HG02610 (cell line): ENCODE results near the gene PSMA3.
A peak's percentile ranks its signal among the peaks of the same experiment; 100 is the strongest.
"Not testable (repeated sequence)": the region's sequence is repeated elsewhere in the genome, so short reads cannot be mapped to it uniquely, and the experiment has no call there.

ENCODE experiments used
- ATAC-seq: cut with Tn5 transposase; IDR thresholded peaks from one replicate; pipeline ENCODE4 v1.9.1; 2021; ENCODE audit warnings: mild to moderate bottlenecking, moderate library complexity; ENCODE audit not compliant: unreplicated experiment

PSMA3 gene

DNA sequence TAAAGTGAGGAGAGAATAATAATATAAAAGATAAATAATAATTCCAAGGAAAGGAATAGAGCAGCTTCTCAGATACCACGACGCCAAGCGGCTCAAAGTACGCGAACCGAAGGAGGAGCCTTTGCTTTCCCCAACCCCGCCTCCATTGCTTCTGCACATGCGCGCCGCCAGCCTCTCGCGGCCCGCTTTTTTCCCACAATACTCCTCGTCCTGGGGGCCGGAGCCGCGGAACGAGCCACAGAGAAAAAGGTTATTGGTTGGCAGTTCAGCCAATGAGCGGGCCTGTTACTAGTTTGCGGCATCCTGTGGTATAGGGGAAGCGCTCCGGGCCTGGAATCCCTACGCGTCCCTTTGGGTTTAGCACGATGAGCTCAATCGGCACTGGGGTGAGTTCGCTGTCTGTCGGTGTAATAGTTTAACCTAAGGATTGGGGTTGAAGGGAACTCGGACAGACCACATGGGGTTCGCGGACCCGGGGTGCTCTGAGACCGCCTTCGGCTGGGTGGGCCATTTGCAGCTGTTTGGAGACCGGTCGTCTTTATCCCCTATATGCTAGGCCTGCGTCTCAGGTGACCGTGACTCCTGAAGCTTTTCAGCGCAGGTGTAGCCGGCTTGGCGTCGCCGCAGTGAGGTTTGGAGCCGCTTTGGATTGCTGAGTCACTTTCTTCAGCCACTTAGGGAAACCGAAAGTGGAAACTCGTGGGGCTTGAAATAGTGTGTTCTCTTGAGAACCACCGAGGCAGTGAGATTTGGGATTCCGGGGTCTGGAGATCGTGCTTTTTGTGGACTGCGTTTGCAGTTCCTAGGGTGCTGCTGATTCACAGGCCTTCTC lies at the start of gene PSMA3:
PSMA3 (plus strand) TSS at position 288 of the 832 bp plus-strand sequence; CDS start at position 366, 78 bp downstream.
- peak; percentile 93 for ATAC-seq

DNA sequence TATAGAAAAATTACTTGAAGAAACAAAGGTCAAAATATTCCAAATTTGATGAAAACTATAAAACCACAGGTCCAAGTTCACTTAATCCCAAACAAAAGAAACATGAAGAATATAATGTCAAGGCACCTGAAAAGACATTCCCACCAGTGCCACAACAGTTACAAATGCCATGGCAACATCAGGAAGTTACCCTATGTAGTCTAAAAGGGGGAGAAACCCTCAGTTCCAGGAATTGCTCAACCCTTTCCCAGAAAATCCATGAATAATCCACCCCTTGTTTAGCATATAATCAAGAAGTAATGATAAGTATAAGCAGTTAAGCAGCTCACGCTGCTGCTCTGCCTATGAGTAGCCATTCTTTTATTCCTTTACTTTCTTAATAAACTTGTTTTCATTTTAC lies 48.4 kb upstream of the PSMA3 start:
- no peak for ATAC-seq

DNA sequence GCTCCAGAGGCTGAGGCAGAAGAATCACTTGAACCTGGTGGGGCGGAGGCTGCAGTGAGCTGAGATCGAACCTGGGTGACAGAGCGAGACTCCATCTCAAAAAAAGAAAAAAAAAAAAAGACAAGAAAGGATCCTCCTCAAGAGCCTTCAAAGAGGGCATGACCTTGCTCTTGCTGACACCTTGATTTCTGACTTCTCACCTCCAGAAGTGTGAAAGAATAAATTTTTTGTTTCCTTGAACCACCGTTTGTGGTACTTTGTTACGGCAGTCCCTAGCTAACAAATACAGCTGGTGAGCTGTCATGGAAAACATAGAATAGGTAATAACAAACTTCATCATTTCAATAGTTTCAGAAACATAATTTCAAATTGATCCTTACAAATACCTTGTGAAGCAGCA lies 46.6 kb upstream of the PSMA3 start:
- no peak for ATAC-seq

GRCh38 chr14:58199726-58200479 lies 44.7 kb upstream of the PSMA3 start, which contains the start of gene ACTR10:
Gene ACTR10 (plus strand): TSS chr14:58200149. CDS start chr14:58200218, 69 bp downstream.
- peak; percentile 95 for ATAC-seq

DNA sequence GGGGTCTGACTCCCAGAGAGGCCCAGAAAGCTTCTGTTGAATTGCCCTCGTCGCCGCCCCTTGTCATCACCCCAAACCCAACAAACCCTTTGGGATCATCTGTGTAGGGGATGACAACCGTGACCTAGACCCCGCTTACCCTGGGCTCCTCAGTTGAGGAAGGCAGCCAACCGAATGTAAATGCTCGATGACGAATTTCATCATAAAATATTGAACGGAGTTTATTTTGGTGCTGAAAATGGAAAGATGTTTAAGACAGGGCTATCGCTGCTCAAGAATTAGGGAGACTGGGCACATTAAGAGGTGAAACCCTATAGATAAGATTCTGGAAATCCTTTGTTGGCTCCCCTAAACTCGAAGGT lies 44.2 kb upstream of the PSMA3 start:
- ATAC-seq: peak; percentile 2

GRCh38 chr14:58200846-58201245 lies 43.8 kb upstream of the PSMA3 start:
- no peak for ATAC-seq

GRCh38 chr14:58213176-58213575 lies 31.5 kb upstream of the PSMA3 start:
- no peak for ATAC-seq

- no peak for ATAC-seq
Measured at GRCh38 chr14:58215191-58215914, 29.3 kb upstream of the PSMA3 start.

- ATAC-seq: no peak
Measured at GRCh38 chr14:58216544-58216943, 28.1 kb upstream of the PSMA3 start.

- ATAC-seq: no peak
Measured at GRCh38 chr14:58227096-58227819, 17.4 kb upstream of the PSMA3 start.

- no peak for ATAC-seq
Measured at GRCh38 chr14:58238252-58239243, 6.1 kb upstream of the PSMA3 start.

- peak; percentile 26 for ATAC-seq
Measured at GRCh38 chr14:58239244-58240195, 5.1 kb upstream of the PSMA3 start.

DNA sequence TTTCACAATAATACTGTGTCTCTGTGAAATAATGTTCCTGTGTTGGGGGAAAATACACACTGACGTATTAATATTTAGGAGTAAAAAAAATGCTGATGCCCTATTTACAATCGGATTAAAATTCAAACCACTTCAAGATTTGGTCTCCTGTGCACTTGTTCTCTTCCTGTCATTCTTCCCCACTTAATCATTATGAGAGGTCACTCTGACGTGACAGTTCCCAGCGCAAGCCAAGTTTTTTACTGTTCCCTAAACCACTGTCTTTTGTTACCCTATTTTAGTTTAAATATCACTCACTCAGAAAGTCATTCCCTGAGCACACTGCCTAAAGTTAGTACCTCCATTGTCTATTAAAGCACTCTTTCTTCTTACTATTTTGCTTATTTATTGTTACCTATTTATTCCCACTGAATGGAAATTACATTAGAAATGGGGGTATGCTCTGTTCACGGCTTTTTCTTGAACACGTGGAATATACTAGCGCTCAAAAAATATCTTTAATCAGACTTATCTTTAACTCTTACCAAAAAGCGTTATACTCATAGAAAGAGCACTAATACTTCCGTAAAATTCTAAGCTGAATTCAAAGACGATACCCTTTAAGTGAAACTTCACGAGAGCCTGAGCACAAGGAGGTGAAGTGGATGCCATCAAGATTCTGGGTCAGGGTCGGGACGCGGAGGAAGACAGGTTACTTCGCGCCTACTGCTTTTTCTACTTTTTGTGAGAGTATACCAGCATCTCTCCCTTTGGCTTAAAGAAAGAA lies 670 bp upstream of the PSMA3 start:
- peak; percentile 35 for ATAC-seq

GRCh38 chr14:58245562-58245961 lies 919 bp downstream of the PSMA3 start:
- ATAC-seq: no peak

- ATAC-seq: no peak
Measured at GRCh38 chr14:58249611-58250010, 5.0 kb downstream of the PSMA3 start.

- ATAC-seq: no peak
Measured at GRCh38 chr14:58258156-58258555, 13.5 kb downstream of the PSMA3 start.

GRCh38 chr14:58262005-58262404 lies 17.4 kb downstream of the PSMA3 start:
- not testable (repeated sequence) for ATAC-seq

DNA sequence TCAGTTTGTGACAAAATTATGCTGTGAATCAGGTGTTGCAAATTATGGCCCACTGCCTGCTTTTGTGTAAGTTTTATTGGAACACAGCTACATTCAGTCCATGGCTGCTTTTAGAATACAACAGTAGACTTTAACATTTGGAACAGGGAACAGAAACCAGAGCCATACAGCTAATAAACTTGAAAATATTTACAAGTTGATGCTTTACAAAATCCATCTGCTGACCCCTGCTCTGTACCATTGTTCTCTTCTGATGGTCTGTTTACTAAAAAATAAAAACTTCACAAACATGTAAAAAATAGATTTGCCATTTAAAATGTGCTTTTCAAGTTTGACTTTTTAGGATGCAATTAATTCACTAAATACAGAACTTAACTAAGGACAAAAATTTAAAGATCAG lies 20.8 kb downstream of the PSMA3 start:
- no peak for ATAC-seq
